HG03060 (cell line): ENCODE measurements around the gene TULP1.

Experiments used
- ATAC-seq: cut with Tn5 transposase; IDR thresholded peaks from one replicate; pipeline ENCODE4 v1.9.1; 2021; ENCODE audit warnings: low read depth, moderate number of reproducible peaks; ENCODE audit not compliant: unreplicated experiment

Gene TULP1

GRCh38 chr6:35486005-35486925, 26.4 kb downstream of the TULP1 start:
- ATAC-seq, result no peak

- ATAC-seq, result no peak
Observed at GRCh38 chr6:35485402-35485877, 27.3 kb downstream of the TULP1 start.

- no peak for ATAC-seq
Observed at GRCh38 chr6:35484921-35485392, 27.7 kb downstream of the TULP1 start.

GRCh38 chr6:35483893-35484645, 28.6 kb downstream of the TULP1 start:
- ATAC-seq, result no peak

GRCh38 chr6:35483490-35483889, 29.2 kb downstream of the TULP1 start:
- no peak for ATAC-seq

GRCh38 chr6:35483062-35483461, 29.6 kb downstream of the TULP1 start:
- ATAC-seq, result no peak

GRCh38 chr6:35481226-35481625, 31.5 kb downstream of the TULP1 start:
- no peak for ATAC-seq

GRCh38 chr6:35480176-35480575, 32.5 kb downstream of the TULP1 start:
- no peak for ATAC-seq

- no peak for ATAC-seq
Observed at GRCh38 chr6:35478259-35478658, 34.4 kb downstream of the TULP1 start.

- no peak for ATAC-seq
Observed at GRCh38 chr6:35477551-35478179, 35.0 kb downstream of the TULP1 start.

GRCh38 chr6:35477028-35477427, 35.7 kb downstream of the TULP1 start:
- no peak for ATAC-seq

GRCh38 chr6:35476004-35476403, 36.7 kb downstream of the TULP1 start:
- no peak for ATAC-seq

GRCh38 chr6:35475573-35475972, 37.1 kb downstream of the TULP1 start:
- ATAC-seq, result no peak

- no peak for ATAC-seq
Observed at GRCh38 chr6:35474942-35475570, 37.6 kb downstream of the TULP1 start.

- ATAC-seq, result no peak
Observed at GRCh38 chr6:35474131-35474941, 38.4 kb downstream of the TULP1 start.

GRCh38 chr6:35473850-35474130, 38.9 kb downstream of the TULP1 start:
- no peak for ATAC-seq

- ATAC-seq, result no peak
Observed at GRCh38 chr6:35473075-35473849, 39.4 kb downstream of the TULP1 start.

- no peak for ATAC-seq
Observed at GRCh38 chr6:35471836-35472345, 40.8 kb downstream of the TULP1 start.

- ATAC-seq, result no peak
Observed at GRCh38 chr6:35470663-35471120, 42.0 kb downstream of the TULP1 start.
